ENCODE data around the gene DPPA3. TPM values are rescaled to one million over a fixed set of nuclear protein-coding genes. Genes with fewer than 3 reads are reported as not detected.

Gene DPPA3
- total RNA-seq, 1 donor from 2014 or later, result not detected

DNA sequence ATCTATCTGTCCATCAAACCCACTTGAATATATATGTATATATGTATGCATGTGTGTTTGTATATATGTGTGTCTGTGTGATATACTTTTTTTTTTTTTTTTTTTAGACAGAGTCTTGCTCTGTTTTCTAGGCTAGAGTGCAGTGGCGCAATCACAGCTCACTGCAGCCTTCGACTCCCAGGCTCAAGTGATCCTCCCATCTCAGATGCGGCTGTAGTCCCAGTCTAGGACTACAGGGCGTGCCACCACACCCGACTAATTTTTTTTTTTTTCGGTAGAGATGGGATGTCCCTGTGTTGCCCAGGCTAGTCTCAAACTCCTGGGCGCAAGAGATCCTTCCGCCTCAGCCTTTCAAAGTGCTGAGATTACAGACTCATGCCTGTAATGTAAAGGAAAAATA lies 32.5 kb upstream of the DPPA3 start:
- TF ChIP-seq CTCF (IDR thresholded peaks at IDR 0.05), result no peak
- DNase-seq (no peak), ATAC-seq (ENCODE audit: low read depth) (no peak)
- intact Hi-C loops (cut with micrococcal nuclease), result no loop called here
- peaks cover 25% of the 10 kb centered on the region for H3K4me1 Mint-ChIP-seq
- no peak overlapping the region for H3K4me3 Mint-ChIP-seq
- no peaks in the 10 kb centered on the region for H3K9me3 Mint-ChIP-seq
- POLR2A ChIA-PET, result interaction anchor here (0.6 kb wide), 1 partner anchor 838 kb away, joined by 5 read pairs; no protein-coding TSS in a partner anchor
- H3K36me3 Mint-ChIP-seq (ENCODE audit: low read depth), result no peaks in the 10 kb centered on the region
- H3K27me3 Mint-ChIP-seq, result peaks cover 2% of the 10 kb centered on the region
- CTCF ChIA-PET, result no interaction called here
- no peak overlapping the region for H3K27ac Mint-ChIP-seq

- ATAC-seq (ENCODE audit: low read depth) (no peak), DNase-seq (no peak)
- intact Hi-C loops (cut with micrococcal nuclease), result no loop called here
- peaks cover 24% of the 10 kb centered on the region for H3K4me1 Mint-ChIP-seq
- ChIA-PET POLR2A (interaction anchor here (0.6 kb wide), 1 partner anchor 839 kb away, joined by 5 read pairs; no protein-coding TSS in a partner anchor), CTCF (interaction anchor here (0.6 kb wide), 1 partner anchor 624 kb away, joined by 3 read pairs; no protein-coding TSS in a partner anchor)
- H3K36me3 Mint-ChIP-seq (ENCODE audit: low read depth), result no peaks in the 10 kb centered on the region
- no peak overlapping the region for H3K4me3 Mint-ChIP-seq
- TF ChIP-seq CTCF (IDR thresholded peaks at IDR 0.05), result no peak
- H3K27ac Mint-ChIP-seq, result no peak overlapping the region
- H3K9me3 Mint-ChIP-seq, result no peaks in the 10 kb centered on the region
- peaks cover 2% of the 10 kb centered on the region for H3K27me3 Mint-ChIP-seq
Measured at GRCh38 chr12:7679251-7680045, 31.8 kb upstream of the DPPA3 start.

- Mint-ChIP-seq H3K9me3 (no peaks in the 10 kb centered on the region), H3K27ac (no peak overlapping the region), H3K36me3 (ENCODE audit: low read depth) (no peaks in the 10 kb centered on the region), H3K27me3 (peaks cover 2% of the 10 kb centered on the region), H3K4me3 (no peak overlapping the region), H3K4me1 (peaks cover 9% of the 10 kb centered on the region)
- TF ChIP-seq CTCF (IDR thresholded peaks at IDR 0.05), result no peak
- ChIA-PET POLR2A (no interaction called here), CTCF (no interaction called here)
- intact Hi-C loops (cut with micrococcal nuclease), result no loop called here
- DNase-seq, result no peak
- no peak for ATAC-seq (ENCODE audit: low read depth)
Measured at GRCh38 chr12:7681535-7681934, 29.7 kb upstream of the DPPA3 start.

DNA sequence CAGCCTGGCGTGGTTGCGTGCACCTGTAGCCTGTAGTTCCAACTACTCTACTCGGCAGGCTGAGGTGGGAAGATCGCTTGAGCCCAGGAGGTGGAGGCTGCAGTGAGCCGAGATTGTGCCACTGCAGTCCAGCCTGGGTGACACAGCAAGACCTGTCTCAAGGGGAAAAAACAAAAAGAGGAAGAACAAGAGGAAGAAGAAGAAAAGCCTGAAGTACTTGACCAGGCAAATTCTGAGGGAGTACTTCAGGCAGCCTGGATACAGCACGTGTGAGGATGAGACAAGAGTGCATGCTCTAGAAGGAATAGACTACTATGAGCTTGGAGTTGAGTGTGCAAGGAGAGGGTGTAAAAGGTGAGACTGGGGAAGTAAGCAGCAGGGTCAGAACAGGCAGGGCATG lies 17.4 kb upstream of the DPPA3 start:
- DNase-seq (no peak), ATAC-seq (ENCODE audit: low read depth) (no peak)
- H3K4me3 Mint-ChIP-seq, result no peak overlapping the region
- H3K27me3 Mint-ChIP-seq, result peaks cover 16% of the 10 kb centered on the region
- intact Hi-C loops (cut with micrococcal nuclease), result no loop called here
- POLR2A ChIA-PET, result no interaction called here
- no peak for TF ChIP-seq CTCF (IDR thresholded peaks at IDR 0.05)
- H3K36me3 Mint-ChIP-seq (ENCODE audit: low read depth), result no peaks in the 10 kb centered on the region
- CTCF ChIA-PET, result no interaction called here
- no peak overlapping the region for H3K27ac Mint-ChIP-seq
- peaks cover 5% of the 10 kb centered on the region for H3K4me1 Mint-ChIP-seq
- H3K9me3 Mint-ChIP-seq, result no peaks in the 10 kb centered on the region

GRCh38 chr12:7694556-7695236 lies 16.5 kb upstream of the DPPA3 start:
- intact Hi-C loops (cut with micrococcal nuclease), result no loop called here
- no peak for TF ChIP-seq CTCF (IDR thresholded peaks at IDR 0.05)
- DNase-seq (no peak), ATAC-seq (ENCODE audit: low read depth) (no peak)
- CTCF ChIA-PET, result no interaction called here
- Mint-ChIP-seq H3K36me3 (ENCODE audit: low read depth) (no peaks in the 10 kb centered on the region), H3K9me3 (no peaks in the 10 kb centered on the region), H3K4me1 (peaks cover 5% of the 10 kb centered on the region), H3K4me3 (no peak overlapping the region), H3K27ac (no peak overlapping the region), H3K27me3 (peaks cover 16% of the 10 kb centered on the region)
- POLR2A ChIA-PET, result no interaction called here
